Measurements from ENCODE around the gene PREX1. TPM values are rescaled to one million over a fixed set of nuclear protein-coding genes. Genes with fewer than 3 reads are reported as not detected.

Gene PREX1
- total RNA-seq, 2 experiments from 2014 or later: 20.7 to 25.3 TPM

- no peaks in the 10 kb centered on the region for H3K79me2 ChIP-seq (ENCODE audit: insufficient read depth, low read depth, low read length)
- no peak overlapping the region for H3K4me3 ChIP-seq (ENCODE audit: low read depth, low read length, poor library complexity, severe bottlenecking)
- H2AFZ ChIP-seq (ENCODE audit: low read length): no peak overlapping the region
- no peaks in the 10 kb centered on the region for H3K9me3 ChIP-seq (ENCODE audit: low read length)
- H3K27ac ChIP-seq (ENCODE audit: low read depth, low read length, poor library complexity, severe bottlenecking): no peak overlapping the region
- no peak for DNase-seq (ENCODE audit: low spot score)
- CTCF ChIA-PET (ENCODE audit: unreplicated experiment): no interaction called here
- intact Hi-C loops (cut with micrococcal nuclease; ENCODE audit: unreplicated experiment): no loop called here
- peaks cover 34% of the 10 kb centered on the region for H3K4me1 ChIP-seq (ENCODE audit: insufficient read depth, low read length, poor library complexity, severe bottlenecking)
- BruUV-seq (replicated peaks): no TSS peak
- H3K36me3 ChIP-seq (ENCODE audit: insufficient read depth, low read length): no peaks in the 10 kb centered on the region
- TF ChIP-seq CTCF (conservative IDR thresholded peaks at IDR 0.05; ENCODE audit: low read length): no peak
- TF ChIP-seq EZH2phosphoT487 (IDR thresholded peaks at IDR 0.05; ENCODE audit: borderline replicate concordance, low read depth, low read length): no peak
- H3K4me2 ChIP-seq (ENCODE audit: low read length): peak overlapping the region; percentile 39
- POLR2A ChIA-PET: interaction anchor here (0.6 kb wide), 1 partner anchor 877 kb away, joined by 3 read pairs; no protein-coding TSS in a partner anchor
- no peaks in the 10 kb centered on the region for H4K20me1 ChIP-seq (ENCODE audit: insufficient read depth, low read length)
- no peaks in the 10 kb centered on the region for H3K9me2 ChIP-seq (ENCODE audit: insufficient read depth, low read length)
Observed at GRCh38 chr20:48769069-48769983, 58.5 kb downstream of the PREX1 start.

- Histone ChIP-seq H3K36me3 (ENCODE audit: insufficient read depth, low read length) (no peaks in the 10 kb centered on the region), H2AFZ (ENCODE audit: low read length) (no peak overlapping the region), H3K9me3 (ENCODE audit: low read length) (no peaks in the 10 kb centered on the region), H3K79me2 (ENCODE audit: insufficient read depth, low read depth, low read length) (no peaks in the 10 kb centered on the region), H3K27ac (ENCODE audit: low read depth, low read length, poor library complexity, severe bottlenecking) (no peak overlapping the region), H3K4me3 (ENCODE audit: low read depth, low read length, poor library complexity, severe bottlenecking) (no peak overlapping the region), H3K4me1 (ENCODE audit: insufficient read depth, low read length, poor library complexity, severe bottlenecking) (peaks cover 14% of the 10 kb centered on the region), H3K4me2 (ENCODE audit: low read length) (no peak overlapping the region), H3K9me2 (ENCODE audit: insufficient read depth, low read length) (no peaks in the 10 kb centered on the region), H4K20me1 (ENCODE audit: insufficient read depth, low read length) (no peaks in the 10 kb centered on the region)
- no peak for DNase-seq (ENCODE audit: low spot score)
- TF ChIP-seq CTCF (conservative IDR thresholded peaks at IDR 0.05; ENCODE audit: low read length) (no peak), EZH2phosphoT487 (IDR thresholded peaks at IDR 0.05; ENCODE audit: borderline replicate concordance, low read depth, low read length) (no peak)
- intact Hi-C loops (cut with micrococcal nuclease; ENCODE audit: unreplicated experiment): no loop called here
- BruUV-seq (replicated peaks): no TSS peak
- CTCF ChIA-PET (ENCODE audit: unreplicated experiment): interaction anchor here (0.9 kb wide), 1 partner anchor 15 kb away, joined by 3 read pairs; no protein-coding TSS in a partner anchor
- POLR2A ChIA-PET: interaction anchor here (0.5 to 1.4 kb wide), 2 partner anchors 12 to 13 kb away, joined by 3 to 5 read pairs; no protein-coding TSS in a partner anchor
Observed at GRCh38 chr20:48766961-48767960, 60.5 kb downstream of the PREX1 start.

All from OCI-LY7 (cell line).